Measurements from ENCODE around the gene ADAT3.
"Not testable (repeated sequence)": the region's sequence is repeated elsewhere in the genome, so short reads cannot be mapped to it uniquely, and the experiment has no call there.

ADAT3 gene

DNA sequence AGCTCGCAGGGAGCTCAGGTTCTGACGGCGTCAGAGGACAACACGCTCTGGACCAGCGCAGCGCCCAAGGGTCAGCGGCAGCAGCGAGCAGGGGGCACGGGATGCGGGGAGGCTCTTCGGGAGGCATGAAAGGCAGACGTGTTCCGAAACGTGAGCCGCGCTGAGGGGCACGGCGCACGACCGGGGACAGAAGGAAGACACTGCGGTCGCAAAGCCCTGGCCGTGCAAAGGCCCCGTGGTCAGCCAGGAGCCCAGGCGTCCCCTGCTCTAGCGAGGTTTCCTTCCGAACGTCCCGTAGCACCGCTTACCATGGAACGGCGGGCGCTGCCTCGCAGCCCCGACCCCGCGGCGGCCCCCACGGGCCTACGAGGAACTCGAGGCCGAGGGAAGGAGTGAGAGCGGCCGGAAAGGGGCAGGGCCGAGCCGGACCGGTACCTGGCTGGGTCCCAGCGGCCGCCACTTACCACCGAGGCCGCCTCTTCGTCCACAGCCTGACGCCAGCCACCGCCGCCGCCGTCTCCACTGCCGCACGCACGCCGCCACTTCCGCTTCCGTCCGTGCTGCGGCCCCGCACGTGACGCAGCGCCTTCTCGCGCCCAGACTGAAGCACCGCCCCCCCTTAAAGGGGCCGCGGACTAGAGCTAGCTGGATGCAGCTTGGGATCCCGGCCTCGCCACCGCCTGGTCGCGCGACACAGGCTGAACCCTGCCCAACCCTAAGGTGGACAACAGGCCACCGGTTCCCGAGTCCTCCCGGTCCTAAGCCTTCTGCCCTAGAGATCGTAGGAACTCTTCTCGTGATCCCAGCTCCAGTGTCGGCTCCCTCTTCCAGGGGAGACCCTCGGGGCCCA is 29.3 kb upstream of the ADAT3 start:
- Mint-ChIP-seq H3K4me3 (peak overlapping the region; percentile 98 to 100), H3K4me1 (peaks cover 61% of the 10 kb centered on the region), H3K27ac (peak overlapping the region; percentile 99 to 100), H3K27me3 (no peaks in the 10 kb centered on the region), H3K9me3 (no peaks in the 10 kb centered on the region)
- ATAC-seq: peak; percentile 94
- DNase-seq: peak; percentile 83 to 91

DNA sequence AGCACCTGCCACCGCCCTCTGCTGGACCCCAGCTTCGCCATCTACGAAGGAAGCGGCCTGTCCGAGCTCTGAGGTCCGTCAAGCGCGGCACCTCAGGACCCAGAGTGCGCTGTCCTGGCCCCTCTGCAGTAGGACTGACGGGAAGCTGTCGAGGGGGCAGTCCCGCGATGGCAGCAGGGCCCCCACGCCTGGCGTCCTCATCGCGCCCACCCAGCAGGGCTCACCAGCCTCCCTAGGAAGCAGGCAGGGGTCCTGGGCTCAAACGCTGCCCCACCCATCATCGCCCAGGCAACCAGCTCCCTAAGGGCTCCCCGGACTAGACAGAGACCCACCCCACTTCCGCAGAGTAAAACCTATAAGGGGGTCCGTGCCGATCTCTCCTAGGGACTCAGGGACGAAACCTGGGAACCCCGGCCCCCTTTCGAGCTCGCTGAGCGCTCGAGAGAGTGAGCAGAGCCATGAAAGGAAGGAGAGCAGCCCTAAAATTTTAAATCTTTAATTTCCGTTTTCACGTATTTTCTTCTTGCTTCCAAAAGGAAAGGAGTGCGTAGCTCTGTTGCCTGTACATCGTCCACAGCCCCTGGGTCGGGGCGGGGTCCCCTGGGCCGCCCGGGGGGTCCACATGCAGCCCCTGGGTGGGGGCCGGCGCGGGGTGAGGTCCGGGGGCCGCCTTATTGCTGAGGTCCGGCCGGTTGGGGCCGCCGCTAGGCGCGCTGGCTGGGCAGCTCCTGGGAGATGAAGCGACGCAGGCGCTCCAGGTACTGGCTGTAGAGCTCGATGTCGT is 28.5 kb upstream of the ADAT3 start:
- H3K4me3 Mint-ChIP-seq: peak overlapping the region; percentile 98 to 100
- not testable (repeated sequence) for H3K27me3 Mint-ChIP-seq, H3K9me3 Mint-ChIP-seq, DNase-seq
- ATAC-seq: peak; percentile 8
- H3K27ac Mint-ChIP-seq: peak overlapping the region; percentile 90 to 100
- peaks cover 59% of the 10 kb centered on the region for H3K4me1 Mint-ChIP-seq

DNA sequence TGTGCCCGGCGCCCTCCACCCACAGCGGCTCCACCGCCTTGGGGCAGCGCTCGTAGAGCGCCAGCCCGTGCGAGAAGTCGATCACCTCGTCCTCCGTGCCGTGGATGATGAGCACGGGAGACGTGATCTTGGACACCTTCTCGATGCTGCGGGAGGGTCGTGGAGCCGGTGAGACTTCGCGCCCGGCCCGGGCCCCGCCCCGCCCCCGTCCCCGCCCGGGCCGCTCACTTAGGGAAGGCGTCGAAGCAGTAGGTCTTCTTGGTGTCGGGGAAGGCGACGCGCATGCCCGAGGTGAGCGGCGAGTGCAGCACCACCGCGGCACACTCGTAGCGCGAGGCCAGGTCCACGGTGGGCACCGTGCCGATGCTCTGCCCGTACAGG is 27.9 kb upstream of the ADAT3 start:
- H3K27ac Mint-ChIP-seq, H3K9me3 Mint-ChIP-seq, ATAC-seq, H3K4me3 Mint-ChIP-seq, DNase-seq, H3K27me3 Mint-ChIP-seq: not testable (repeated sequence)
- peaks cover 62% of the 10 kb centered on the region for H3K4me1 Mint-ChIP-seq

DNA sequence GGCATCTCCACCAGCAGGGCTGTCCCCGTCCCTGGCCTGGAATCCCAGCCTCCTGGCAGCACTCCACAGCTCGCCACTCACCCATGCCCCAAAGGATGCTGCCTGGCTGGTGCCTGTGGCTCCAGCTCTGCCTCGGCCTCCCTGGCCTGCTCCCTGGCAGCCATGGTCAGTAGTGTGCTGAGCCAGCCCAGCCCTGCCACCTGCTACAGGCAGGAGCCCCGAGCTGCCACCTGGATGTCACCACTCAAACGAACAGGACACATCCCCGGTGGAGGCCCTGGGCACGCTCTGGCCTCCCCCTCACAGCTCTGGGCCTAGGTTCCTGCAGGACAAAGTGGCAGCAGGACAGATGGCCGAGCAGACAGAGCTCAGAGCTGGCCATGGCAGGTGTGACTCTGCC is 26.6 kb upstream of the ADAT3 start:
- Mint-ChIP-seq H3K4me3 (peak overlapping the region in 1 of 2 donors; percentile 57), H3K4me1 (peaks cover 62% of the 10 kb centered on the region)
- ATAC-seq, H3K27ac Mint-ChIP-seq, H3K27me3 Mint-ChIP-seq, DNase-seq, H3K9me3 Mint-ChIP-seq: not testable (repeated sequence)

DNA sequence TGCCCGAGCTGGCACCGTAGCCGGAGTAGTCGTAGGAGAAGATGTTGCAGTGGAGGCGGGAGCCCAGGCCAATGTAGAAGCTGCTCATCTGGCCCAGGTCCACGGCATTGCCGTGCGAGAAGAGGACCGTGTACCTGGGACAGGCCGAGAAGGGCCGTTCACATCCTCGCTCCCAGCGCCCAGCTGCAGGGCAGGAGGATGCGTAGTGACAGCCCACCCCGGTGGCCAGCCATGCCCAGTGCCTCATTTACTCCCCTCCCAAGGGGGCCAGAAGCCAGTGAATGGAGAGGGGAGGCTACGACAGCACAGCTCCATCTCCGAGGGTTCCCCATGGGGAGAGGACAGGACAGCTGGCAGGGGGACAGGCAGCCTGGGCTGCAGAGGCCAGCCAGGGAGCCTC is 25.2 kb upstream of the ADAT3 start:
- Mint-ChIP-seq H3K27ac (peak overlapping the region in 1 of 2 donors; percentile 24), H3K4me3 (peak overlapping the region in 1 of 2 donors; percentile 46), H3K4me1 (peaks cover 56% of the 10 kb centered on the region)
- not testable (repeated sequence) for DNase-seq, ATAC-seq, H3K27me3 Mint-ChIP-seq, H3K9me3 Mint-ChIP-seq

DNA sequence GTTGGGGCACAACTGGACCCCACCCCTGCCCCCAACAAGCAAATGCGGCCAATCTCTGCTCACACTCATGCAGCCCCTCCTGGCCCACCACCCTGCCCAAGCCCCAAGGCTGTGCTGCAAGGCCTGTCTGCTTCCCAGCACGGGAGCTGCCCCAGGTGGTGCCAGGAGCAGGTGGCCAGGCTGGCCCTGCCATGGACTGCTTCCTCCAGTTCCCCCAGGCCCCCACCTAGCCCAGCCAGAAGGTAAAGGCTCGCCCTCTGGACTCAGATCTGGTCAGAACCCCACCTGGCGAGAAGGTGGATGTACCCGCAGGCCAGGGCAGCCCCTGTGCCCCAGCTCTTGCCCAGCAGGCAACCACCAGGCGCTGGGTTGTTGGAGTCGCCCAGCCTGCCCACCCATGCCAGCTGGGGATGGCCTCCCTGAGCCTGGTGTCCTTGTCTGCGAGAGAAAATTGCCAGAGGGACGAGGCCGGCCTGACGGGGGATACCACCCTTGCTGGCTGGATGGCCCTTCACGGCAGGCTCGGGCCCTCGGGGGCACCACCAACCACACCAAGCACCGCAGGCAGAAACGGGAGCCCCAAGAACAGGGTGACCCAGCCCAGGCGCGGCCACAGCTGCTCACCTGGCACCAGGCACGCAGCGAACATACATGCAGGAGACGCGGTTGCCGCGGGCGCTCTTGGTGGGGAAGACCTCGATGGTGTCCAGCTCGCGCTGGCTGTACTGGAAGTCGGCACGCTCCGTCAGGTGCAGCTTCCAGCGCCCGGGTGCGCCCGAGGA is 24.4 kb upstream of the ADAT3 start:
- peaks cover 55% of the 10 kb centered on the region for H3K4me1 Mint-ChIP-seq
- no peaks in the 10 kb centered on the region for H3K9me3 Mint-ChIP-seq
- no peaks in the 10 kb centered on the region for H3K27me3 Mint-ChIP-seq
- ATAC-seq (no peak), DNase-seq (no peak)
- H3K27ac Mint-ChIP-seq: peak overlapping the region in 1 of 2 donors; percentile 59
- H3K4me3 Mint-ChIP-seq: peak overlapping the region; percentile 30 to 77

DNA sequence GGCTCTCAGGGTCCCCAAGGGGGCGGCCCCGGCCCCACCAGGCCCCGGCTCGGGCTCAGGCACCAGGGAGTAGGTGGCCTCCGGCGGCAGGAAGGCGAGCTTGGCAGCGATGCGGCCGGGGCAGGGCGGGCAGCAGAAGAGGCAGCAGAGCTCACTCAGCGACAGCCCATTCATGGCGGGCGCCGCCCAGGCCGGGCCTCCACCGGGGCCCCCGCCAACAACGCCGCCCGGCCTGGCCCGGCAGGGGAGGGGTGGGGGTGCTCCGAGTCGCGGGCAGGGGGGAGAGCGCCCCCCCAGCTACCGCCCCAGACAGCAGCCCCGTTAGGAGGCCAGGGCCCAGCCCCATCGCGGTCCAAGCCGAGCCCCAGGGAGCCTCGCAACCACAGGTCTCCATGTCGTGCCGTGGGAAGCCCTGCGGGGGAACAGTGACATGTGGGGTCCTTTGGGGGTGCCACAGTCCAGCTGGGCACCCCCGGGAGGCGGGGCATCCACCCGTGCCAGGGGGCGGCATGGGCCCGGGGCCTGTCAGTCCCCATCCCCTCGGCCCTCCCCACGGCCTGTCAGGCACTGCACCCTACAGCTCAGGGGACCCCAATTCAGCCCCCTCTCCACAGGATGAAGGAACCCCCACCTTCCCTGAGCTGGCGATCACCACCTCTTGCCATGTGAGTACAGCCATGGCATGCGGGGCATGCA is 23.7 kb upstream of the ADAT3 start:
- Mint-ChIP-seq H3K27ac (peak overlapping the region; percentile 94 to 97), H3K4me3 (peak overlapping the region; percentile 96 to 97), H3K4me1 (peaks cover 50% of the 10 kb centered on the region)
- H3K9me3 Mint-ChIP-seq, H3K27me3 Mint-ChIP-seq, DNase-seq: not testable (repeated sequence)
- ATAC-seq: peak; percentile 8

DNA sequence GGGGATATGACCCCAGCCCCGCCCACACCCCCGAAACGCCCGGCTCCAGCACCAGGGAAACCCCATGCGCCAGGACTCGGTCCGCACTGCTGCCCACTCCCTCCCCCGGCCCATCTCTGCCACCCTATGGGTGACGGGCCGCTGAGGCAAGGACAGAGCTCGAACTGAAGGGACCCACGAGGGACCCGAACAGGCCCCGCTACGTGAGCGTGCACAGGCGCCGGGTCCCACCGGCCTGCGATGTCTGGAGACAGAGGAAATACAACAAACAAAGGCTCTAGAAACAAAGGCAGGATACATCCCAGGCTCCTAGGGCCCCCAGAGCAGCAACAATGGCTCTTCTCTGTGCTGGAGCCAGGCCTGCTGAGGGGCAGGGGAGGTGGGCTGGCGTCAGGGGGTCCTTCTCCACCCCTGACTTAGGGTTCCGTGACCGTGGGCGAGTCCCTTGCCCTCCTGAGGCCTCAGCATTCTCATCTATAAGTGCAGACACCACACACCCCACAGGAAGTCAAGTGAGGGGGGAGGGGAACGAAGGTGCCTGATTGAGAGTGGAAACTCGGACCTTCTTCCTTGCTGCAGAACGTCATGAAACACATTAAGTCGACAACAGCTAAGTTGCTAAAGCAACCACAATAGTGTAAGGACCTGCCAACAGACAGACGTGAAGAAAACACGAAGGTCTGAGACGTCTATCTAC is 23.0 kb upstream of the ADAT3 start:
- Mint-ChIP-seq H3K4me1 (peaks cover 52% of the 10 kb centered on the region), H3K27me3 (no peaks in the 10 kb centered on the region), H3K9me3 (no peaks in the 10 kb centered on the region), H3K27ac (peak overlapping the region; percentile 94 to 97), H3K4me3 (peak overlapping the region; percentile 96 to 97)
- ATAC-seq (peak; percentile 80), DNase-seq (peak; percentile 65 to 85)

DNA sequence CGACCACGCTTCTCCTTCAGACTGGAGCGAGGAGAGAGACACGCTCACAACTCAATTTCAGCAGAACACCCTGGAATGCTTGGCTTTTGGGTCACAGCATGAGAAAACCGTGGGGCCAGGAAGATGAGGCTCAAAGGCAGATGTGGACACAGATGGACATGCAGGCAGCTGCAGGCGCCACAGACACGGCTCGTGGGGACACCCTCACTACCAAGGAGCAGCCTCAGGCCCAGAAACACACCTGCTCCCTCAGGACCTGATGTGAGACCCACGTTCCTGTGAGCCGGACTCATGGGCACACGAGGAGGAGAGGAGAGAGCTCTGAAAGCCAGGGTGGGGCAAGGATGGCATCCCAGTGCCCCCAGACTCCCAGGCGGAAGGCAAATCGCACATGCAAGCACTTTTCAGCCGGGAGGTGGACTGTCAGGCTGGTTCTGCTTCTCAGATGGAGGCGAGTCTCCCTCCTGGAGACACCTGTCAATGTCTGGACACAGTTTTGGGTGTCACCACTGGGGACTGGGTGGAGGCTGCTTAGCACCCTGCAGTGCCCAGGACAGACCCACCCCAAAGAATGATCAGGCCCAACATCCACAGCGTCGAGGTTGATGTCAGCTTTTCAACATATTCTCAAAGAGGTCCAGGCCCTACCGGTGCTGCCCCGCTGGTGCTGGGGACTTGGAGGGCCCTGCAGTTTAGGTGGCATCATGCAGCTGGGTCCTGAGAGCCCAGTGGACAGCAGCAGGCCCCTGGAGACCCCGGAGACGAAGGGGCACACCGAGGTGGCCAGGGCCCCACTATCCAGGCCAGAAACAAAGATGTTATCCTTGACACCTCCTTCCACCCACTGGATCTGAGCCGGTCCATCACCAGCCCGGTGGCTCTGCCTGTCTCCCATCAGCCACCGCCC is 22.2 kb upstream of the ADAT3 start:
- DNase-seq: no peak
- H3K4me1 Mint-ChIP-seq: peaks cover 60% of the 10 kb centered on the region
- no peaks in the 10 kb centered on the region for H3K9me3 Mint-ChIP-seq
- H3K27ac Mint-ChIP-seq: peak overlapping the region; percentile 96 to 97
- peak overlapping the region; percentile 96 to 97 for H3K4me3 Mint-ChIP-seq
- ATAC-seq: no peak
- no peaks in the 10 kb centered on the region for H3K27me3 Mint-ChIP-seq

DNA sequence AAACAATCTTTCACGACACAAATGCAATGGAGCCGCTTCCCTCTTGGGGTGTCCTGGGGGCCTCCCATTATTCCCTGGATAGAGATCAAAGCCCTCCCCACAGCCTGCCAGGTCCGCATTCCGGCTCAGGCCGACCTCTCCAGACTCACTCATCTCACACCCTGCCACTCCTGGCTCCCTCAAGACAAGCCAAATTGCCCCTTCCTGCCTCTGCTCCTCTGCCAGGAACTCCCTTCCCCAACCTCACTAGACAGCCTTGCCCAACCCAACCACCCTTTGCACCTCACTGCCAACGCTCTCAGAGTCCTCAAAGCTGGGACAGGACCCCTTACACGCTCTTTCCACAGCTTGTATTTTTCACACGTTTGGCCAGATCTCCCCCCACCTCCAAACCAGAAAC is 21.4 kb upstream of the ADAT3 start:
- H3K27me3 Mint-ChIP-seq: no peaks in the 10 kb centered on the region
- H3K4me3 Mint-ChIP-seq: peak overlapping the region; percentile 96 to 97
- peaks cover 57% of the 10 kb centered on the region for H3K4me1 Mint-ChIP-seq
- H3K9me3 Mint-ChIP-seq: no peaks in the 10 kb centered on the region
- DNase-seq: no peak
- H3K27ac Mint-ChIP-seq: peak overlapping the region; percentile 96 to 97
- peak; percentile 12 for ATAC-seq

DNA sequence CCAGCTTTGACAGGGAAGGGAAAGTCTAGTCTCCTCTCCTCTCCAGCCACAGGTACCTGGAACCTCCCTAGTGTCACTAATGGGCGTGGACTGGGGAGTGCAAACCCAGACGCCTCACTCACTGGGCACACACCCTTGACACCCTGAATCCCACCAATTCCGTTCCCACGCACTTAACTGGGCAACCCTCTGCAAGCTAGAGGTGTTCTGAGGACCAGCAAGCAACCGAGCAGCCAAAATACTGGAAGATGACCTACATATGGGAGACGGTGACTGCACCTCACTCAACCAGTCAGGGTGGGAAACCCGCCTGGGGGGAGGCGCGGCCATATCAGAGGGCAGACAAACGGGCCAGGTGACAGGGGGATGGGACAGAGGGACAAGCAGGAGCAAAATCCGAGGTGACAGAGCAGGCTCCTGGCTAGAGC is 20.9 kb upstream of the ADAT3 start:
- Mint-ChIP-seq H3K4me3 (peak overlapping the region; percentile 96 to 97), H3K9me3 (no peaks in the 10 kb centered on the region), H3K27ac (peak overlapping the region; percentile 96 to 97), H3K4me1 (peaks cover 55% of the 10 kb centered on the region), H3K27me3 (no peaks in the 10 kb centered on the region)
- DNase-seq (peak in 1 of 2 donors; percentile 41), ATAC-seq (peak; percentile 8)

DNA sequence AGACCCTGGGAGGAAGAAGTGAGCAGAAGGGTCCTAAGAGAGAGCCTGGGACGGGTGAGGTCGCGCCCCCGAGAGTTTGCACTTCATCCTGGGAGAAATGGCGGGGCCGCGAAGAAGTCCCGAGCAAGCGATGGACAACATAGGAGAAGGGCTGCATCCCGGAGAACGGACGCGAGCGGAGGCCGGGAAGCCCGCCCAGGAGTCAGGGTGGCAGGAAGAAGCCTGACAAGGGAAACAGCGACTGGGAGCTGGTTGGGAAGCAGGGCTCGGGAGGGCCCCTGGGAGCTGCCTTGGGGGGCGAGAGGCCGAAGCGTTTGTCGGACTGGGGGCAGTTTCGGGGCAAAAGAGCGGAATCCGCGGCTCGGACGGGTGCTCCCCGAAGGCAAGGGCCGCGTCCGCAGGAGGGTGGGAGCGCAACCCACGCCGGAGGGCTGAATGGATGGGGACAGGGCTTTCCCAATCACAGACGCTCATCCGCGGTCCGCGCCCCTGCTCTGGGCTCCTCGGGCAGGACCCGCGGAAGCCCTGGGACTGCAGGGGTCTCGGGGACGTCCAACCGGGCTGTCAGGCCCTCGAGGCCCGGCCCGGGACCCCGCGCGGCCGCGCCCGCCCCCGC is 20.4 kb upstream of the ADAT3 start:
- peak overlapping the region; percentile 96 to 97 for H3K4me3 Mint-ChIP-seq
- H3K27ac Mint-ChIP-seq: peak overlapping the region; percentile 96 to 97
- H3K4me1 Mint-ChIP-seq: peaks cover 53% of the 10 kb centered on the region
- DNase-seq (no peak), ATAC-seq (peak; percentile 3)
- H3K9me3 Mint-ChIP-seq: no peaks in the 10 kb centered on the region
- H3K27me3 Mint-ChIP-seq: no peaks in the 10 kb centered on the region

DNA sequence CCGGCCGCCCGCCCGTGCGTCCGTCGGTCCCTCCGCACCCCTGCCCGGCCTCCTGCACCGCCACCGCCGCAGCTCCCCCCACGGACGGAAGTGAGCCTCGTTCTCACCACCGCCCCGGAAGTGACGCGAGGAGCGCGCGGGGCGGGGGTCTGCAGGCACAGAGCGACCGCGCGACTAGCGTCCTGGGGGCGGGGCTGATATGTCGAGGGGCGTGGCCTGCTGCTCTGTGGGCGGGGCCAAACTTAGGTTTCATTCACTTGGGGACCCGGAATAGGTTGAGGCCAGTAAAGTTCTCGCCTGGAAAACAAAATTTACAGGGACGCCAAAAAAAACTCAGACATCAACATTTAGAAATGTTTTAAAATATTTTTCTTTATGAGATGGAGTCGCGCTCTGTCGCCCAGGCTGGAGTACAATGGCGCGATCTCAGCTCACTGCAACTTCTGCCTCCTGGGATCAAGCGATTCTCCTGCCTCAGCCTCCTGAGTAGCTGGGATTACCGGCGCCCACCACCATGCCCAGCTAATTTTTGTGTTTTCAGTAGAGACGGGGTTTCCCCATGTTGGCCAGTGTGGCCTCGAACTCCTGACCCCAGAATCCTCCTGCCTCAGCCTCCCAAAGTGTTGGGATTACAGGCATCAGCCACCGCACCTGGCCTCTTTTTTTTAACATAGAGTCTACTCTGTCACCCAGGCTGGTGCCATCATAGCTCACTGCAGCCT is 19.6 kb upstream of the ADAT3 start, which contains the start of gene ABHD17A:
TSS of gene ABHD17A (minus strand) at position 99 of the 722 bp plus-strand sequence. CDS start 3,930 bp downstream, outside the sequence.
- not testable (repeated sequence) for H3K9me3 Mint-ChIP-seq, H3K27me3 Mint-ChIP-seq
- Mint-ChIP-seq H3K4me3 (peak within 1 kb of the TSS; percentile 96 to 97), H3K4me1 (peaks cover 46% of the 10 kb centered on the region), H3K27ac (peak within 1 kb of the TSS; percentile 96 to 97)
- peak; percentile 80 for ATAC-seq
- peak; percentile 91 to 94 for DNase-seq

Measured in stimulated activated naive CD8-positive, alpha-beta T cell treated with anti-CD3 and anti-CD28 coated beads, Interleukin-15, amount 100 ng/mL, for 72 hours (primary cell).